MV-4-11 (cell line): Measurements from ENCODE around the gene CHCHD6.
"Not testable (repeated sequence)": the region's sequence is repeated elsewhere in the genome, so short reads cannot be mapped to it uniquely, and the experiment has no call there.

Experiments used
- DNase-seq: peaks from one replicate; lab custom pipeline; 2025; lab: John Stamatoyannopoulos, UW

Gene CHCHD6

DNA sequence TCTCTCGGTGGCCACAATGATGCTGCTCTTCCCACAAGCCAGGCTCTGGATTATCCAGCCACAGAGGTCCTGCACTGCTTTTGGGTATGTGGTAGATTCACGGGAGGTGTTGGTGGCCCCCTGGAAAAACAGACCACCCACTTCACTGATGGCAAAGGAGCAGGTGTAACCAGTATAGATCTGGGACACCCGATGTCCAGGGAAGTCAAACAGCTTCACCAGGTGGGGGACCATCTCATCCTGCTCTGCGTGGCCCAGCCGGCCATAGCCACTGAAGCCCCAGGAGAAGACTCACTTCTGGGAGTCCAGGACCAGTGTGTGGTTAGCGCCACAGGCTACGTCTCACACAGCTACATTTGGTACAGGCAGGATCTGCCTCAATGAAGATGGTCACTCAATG lies 62.6 kb downstream of the CHCHD6 start:
- DNase-seq: no peak

DNA sequence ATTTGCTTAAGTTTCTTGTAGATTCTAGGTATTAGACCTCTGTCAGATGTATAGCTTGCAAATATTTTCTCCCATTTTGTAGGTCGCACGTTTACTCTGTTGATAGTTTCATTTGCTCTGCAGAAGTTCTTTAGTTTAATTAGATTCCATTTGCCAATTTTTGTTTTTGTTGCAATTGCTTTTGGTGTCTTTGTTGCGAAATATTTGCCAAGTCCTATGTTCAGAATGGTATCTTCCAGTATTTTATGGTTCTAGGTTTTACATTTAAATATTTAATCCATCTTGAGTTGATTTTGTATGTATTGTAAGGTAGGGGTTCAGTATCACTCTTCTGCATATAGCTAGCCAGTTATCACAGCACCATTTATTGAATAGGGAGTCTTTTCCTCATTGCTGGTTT lies 64.9 kb downstream of the CHCHD6 start:
- no peak for DNase-seq

DNA sequence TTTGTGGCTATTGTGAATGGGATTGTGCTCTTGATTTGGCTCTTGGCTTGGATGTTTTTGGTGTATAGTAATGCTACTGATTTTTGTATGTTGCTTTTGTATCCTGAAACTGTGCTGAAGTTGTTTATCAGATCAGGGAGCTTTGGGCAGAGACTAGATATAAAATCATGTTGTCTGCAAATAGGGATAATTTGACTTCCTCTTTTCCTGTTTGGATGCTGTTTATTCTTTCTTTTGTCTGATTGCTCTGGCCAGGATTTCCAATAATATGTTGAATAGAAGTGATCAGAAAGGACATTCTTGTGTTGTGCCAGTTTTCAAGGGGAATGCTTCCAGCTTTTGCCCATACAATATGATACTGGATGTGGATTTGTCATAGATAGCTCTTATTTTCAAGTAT lies 66.1 kb downstream of the CHCHD6 start:
- DNase-seq: no peak

DNA sequence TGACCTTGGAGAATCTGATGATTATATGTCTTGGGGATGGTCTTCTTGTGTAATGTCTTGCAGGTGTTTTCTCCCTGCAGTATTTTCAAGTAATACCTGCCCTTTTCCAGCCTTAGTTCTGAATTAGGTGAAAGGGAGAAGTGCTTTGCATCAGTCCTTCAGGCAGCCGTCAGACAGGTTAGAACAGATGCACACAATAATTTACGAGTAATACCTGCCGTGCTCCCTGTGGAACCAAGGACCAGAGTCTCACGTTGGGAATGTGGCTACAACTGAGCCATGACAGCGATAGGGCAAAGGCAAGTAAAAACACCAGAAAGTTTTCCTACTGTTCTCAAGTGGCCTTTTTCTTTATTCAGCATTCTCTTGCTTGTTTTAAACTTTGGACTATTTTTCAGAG lies 69.1 kb downstream of the CHCHD6 start:
- DNase-seq: no peak

DNA sequence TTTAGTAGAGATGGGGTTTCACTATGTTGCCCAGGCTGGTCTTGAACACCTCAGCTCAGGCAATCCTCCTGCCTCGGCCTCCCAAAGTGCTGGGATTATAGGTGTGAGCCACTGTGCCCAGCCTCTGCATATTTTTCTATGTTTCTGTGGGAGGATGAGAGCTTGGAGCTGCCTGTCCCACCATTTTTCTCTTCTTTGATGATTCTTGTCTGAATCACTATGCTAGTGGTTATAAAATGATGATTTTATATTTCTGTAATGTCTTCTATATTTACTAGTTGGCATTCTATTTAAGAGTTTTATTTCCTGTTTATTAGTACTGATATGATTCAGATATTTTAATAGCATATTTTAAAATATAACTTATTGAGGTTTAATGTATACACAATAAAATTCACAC lies 69.7 kb downstream of the CHCHD6 start:
- DNase-seq: no peak

DNA sequence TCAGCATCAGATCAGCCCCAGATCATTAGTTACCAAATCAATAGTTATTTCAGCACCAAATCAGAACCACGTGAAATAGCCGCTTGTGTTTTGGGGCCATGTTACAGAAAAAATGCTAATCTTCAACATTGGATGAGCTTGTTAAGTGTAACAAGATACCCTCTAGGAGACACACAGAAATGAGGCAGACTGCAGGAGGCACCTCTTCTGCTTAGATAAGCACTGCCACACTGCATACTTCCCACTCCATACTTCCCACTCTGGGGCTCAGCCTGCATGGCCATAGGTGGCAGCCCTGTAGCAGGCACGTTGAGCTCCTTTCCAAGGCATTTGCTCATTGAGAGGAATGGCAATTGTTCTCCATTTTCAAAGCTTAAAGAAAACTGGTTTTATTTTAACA lies 73.3 kb downstream of the CHCHD6 start:
- no peak for DNase-seq

DNA sequence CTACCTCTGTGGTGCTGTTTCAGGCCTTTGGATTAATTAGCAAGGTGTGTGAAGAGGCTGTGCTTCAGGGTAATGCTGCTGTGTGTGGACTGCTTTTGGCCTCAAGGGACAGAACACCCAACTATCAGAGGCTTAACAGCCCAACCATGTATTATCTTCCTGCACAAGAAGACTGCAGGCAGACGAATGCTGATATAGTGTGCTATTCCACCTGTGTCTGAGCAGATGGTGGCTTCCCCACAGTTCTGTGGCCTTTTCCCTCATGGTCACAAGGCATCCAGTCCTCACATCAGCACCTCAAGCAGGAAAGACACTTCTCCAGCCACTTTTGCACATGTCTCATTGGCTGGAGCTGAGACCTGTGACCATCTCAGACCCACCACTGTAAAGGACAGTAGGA lies 76.6 kb downstream of the CHCHD6 start:
- DNase-seq: no peak

DNA sequence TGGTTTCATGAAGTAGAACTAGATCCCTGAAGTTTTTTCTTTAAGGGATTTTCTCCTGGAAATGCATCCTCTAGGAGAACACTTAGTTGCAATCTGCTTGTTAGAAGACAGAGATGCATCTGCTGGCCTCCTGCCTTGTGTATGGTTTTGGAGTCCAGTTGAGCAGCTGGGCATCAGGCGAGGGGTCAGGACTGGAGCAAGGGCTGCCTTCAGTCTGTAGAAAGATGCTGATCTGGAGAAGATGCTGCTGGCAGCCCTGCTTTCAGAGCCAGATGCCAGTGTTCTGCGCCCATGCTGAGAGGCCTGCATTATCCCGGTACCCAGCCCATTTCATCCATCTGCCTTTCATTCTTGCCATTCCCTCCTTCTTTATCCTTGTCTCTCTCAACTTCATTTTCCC lies 77.4 kb downstream of the CHCHD6 start:
- DNase-seq: no peak

DNA sequence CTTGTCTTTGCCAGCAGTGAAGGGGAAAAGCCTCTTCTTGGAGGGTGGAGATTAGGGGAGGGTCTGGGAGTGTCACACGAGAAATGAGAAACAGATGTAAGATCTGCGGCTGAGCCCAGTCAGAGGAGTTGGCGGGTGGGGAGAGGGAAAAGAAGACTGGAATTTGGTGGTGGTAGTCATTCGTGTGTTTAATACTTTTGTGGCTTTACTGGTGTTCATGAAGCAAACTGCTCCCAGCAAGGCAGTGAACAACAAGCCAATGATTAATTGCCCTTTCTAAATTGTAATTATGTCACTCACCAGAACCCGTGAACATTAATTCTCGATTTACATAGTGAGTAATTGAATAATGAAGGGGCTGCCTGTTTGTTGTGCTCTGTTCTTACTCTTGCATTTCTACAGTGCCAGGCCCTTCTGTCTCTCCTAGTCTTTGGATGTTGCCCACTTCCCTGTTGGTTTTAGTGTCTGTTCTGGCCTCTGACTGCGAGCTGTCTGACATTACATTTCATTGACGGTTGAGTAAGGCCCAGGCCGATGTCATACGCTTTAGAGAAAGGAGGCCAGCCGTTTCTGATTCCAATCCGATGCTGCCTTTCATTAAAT lies 78.0 kb downstream of the CHCHD6 start:
- DNase-seq: no peak

DNA sequence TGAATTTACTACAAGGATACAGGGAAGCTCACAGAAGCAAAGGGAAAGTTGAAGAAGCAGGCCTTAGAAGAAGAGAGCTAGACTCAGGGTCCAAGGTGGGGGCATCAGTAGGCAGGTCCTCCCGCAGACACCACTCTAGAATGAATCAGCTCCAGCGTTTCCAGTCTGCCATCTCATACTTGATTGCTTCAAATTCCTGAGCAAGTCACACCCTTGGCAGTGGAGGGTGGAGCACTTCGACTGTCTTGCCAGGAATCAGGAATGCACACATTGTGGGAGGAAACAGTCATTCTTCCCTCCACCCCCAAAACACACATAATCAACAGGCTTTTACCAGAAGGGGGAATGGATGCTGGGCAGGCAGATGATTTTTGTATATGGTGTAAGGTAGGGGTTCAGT lies 78.5 kb downstream of the CHCHD6 start:
- DNase-seq: no peak

DNA sequence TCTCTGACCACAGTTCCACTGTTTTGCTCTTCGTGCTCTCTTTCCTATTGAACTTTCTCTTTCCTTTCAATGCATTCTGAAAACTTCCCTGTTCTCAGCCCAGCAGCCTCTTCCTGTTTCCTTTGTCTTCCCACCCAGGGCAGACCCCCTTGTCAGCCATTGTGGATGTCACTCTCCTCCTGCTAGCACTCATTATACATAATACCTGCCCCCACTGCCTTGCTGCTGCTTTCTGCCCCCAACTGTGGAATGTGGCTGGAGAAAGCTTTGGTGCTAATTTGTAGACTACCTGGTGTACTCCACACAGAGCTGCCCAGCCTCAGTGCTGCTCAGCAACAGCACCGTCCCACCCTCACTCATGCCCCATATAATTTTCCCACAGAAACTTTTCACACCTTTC lies 80.2 kb downstream of the CHCHD6 start:
- no peak for DNase-seq

DNA sequence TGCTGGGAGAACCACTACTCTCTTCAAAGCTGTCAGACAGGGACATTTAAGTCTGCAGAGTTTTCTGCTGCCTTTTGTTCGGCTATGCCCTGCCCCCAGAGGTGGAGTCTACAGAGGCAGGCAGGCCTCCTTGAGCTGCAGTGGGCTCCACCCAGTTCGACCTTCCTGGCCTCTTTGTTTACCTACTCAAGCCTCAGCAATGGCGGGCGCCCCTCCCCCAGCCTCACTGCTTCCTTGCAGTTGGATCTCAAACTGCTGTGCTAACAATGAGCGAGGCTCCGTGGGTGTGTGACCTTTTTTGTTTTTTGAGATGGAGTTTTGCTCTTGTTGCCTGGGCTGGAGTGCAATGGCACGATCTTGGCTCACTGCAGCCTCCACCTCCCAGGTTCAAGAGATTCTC lies 87.3 kb downstream of the CHCHD6 start:
- not testable (repeated sequence) for DNase-seq

DNA sequence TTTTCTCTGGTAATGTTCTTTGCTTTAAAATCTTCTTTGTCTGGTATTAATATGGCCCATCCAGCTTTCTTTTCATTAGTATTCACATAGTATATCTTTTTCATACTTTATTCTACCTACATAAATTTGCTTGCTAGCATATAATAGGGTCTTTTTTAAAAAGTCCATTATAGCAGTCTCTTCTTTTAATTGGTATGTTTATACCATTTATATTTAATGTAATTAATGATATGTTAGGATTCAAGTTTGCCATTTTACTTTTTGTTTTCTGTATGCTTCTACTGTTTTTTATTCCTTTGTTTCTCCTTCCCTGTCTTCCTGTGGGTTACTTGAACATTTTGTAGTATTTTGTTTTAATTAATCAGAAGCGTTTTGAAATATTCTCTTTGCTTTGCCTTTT lies 89.0 kb downstream of the CHCHD6 start:
- DNase-seq: no peak

DNA sequence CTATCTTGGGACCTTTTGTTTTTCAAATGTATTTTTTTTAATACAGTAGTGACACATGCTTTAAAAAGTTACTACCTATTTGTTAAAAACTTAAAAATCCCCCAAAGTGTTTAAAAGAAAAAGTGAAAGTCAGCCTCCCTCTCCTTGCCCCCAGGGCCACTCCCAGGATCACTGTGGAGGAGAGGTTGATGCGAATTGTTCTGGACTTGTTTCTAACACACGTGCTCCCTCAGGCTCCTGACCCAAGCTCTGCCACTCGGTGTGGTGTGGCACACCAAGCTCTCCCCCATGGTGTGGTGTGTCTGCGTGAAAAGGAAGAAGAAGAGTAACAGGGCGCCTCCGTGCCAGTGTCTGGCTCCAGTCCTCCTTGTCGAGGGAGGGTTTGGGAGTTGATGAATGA lies 93.5 kb downstream of the CHCHD6 start:
- DNase-seq: no peak

DNA sequence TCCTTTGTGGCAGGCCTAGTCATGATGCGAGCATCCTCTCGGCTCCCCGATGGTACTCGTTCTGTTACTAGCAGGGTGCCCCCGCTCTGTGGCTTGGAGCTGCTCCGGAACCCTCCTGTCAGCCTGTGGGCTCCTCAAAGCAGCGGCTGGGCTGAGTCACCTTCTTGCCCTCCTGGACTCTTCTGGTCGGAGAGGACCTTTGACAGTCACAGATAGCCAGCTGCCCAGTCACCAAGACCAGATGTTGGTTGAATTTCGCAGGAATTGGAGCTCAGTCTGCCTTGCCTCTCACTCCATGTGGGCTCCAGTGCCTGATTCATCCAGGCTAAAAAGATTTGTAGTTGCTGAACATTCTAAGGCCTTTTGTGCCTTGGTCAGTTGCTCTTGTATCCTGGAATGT lies 94.5 kb downstream of the CHCHD6 start:
- no peak for DNase-seq

DNA sequence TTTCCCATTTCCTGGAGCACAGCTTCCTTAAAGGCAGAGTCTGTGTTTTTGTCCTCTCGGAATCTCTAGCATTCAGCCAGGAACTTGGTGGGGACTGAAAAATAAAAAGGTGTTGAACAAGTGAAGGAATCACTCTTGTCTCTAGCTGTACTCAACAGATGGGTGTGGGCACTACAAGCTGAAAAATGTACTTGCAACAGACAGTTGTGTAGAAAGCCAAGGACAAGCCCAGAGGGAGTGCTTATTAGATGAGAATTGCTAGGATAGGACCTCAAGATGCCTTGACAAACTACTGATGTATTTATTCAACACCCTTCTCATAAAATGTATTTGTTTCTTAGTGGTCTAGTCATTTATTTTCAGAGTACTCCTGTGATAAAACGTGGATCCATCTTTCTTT lies 95.1 kb downstream of the CHCHD6 start:
- DNase-seq: no peak

DNA sequence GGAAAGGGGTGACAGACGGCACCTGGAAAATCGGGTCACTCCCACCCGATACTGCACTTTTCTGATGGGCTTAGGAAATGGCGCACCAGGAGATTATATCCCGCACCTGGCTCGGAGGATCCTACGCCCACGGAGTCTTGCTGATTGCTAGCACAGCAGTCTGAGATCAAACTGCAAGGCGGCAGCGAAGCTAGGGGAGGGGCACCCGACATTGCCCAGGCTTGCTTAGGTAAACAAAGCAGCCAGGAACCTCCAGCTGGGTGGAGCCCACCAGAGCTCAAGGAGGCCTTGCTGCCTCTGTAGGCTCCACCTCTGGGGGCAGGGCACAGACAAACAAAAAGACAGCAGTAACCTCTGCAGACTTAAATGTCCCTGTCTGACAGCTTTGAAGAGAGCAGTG lies 97.3 kb downstream of the CHCHD6 start:
- DNase-seq: not testable (repeated sequence)

DNA sequence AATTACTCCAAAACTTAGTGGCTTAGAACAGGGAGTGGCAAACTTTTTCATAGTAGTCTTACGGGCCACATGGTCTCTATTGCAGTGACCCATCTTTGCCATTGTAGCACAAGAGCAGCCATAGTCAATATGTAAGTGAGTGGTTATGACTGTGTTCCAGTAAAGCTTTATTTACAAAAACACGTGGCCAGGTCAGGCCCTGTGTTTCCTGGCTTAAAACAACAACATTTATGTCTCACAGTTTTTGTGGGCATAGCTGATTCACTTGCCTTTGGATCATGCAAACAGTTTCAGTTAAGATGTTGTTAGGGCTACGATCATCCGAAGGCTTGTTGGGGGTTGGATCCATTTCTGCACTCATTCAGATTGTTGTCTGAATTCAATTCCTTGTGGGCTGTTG lies 103.8 kb downstream of the CHCHD6 start:
- DNase-seq: no peak

DNA sequence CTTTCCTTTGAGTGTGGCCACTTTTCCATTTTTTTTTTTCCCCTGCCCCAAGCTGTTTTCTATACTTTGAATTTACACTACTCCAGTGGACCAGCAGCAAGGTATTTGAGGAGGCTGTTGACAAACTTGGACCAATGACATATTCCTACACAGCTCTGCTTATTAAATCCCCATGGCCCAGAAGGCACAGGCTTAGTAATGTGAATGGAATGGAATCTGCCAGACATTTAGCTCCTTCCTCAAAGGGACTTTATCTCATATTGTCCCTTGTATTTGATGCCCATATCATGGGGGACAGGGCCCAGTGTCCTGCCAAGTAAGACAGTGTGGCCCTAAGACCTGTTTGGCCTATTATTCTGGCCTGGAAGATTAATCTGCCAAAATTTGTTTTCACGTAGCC lies 107.5 kb downstream of the CHCHD6 start:
- no peak for DNase-seq

DNA sequence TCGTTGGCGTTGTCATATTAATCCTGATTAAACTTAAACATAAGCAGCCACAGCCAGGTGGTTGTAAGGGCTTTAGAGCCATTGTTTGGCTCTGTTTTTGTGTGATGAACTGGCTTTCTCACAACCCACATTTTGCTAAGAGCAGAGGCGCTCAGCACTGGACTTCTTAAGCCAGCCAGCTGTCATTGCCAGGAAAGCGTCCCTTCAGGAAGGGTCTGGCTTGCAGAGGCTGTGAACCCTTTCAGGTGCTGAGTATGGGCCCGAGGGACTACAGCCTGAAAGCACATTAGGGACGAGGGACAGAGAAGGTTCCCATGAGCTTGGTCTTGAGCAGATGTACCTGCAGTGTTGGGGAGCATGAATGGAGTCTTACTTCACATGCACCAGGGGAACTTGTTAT lies 112.3 kb downstream of the CHCHD6 start:
- no peak for DNase-seq

DNA sequence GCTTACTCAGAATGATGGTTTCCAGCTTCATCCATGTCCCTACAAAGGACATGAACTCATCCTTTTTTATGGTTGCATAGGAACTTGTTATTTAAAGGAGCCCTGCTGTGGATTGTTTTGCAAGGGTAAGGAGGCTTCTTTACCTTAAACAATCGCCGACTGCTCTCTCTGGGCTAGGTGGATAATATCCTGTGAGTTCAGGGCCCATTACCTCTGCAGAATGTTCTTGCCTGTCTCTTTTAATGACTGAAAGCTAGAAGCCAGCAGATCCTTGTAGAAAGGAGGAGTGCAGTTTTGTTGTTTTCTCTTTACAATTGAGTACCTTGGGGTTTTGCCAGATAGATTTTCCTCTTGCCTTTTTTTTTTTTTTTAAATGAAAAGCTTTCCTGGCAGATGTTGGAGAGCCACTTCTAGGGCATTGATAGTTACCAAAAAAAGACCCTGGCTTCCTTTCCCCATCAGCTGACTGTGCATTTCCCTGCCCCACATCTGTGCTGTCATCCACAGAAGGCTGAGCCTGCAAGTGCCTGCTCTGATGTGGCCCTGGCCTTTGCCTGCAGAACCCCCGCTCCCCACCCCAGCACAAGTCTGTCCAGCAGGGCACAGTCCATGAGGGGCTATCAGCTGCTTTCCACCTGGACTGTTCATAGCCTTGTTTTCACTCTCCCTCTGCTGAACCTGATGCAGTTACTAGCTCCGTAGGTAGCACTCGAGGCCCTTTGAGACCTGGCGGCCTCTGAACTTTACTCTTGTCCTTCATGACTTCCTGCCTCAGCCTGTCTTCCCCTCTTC lies 113.1 kb downstream of the CHCHD6 start:
- no peak for DNase-seq

DNA sequence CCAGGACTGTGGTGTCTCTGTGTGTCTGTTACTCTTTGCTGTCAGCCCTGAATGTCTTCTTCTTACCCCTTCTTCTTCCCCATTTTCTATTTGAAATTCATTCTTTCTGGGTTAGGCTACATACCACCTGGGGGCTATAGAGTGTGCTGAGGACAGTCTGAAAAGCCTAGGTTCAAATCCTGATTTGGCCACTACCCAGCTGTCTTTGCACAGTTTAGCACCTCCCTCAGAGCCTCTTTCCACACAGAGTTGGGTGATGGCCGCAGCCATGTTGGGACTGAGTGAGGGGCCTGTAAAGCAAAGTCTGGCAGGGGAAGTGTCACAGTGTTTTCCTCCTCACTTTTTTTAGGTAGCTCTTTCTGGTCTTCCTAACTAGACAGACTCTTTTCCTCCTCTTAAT lies 113.7 kb downstream of the CHCHD6 start:
- DNase-seq: no peak

DNA sequence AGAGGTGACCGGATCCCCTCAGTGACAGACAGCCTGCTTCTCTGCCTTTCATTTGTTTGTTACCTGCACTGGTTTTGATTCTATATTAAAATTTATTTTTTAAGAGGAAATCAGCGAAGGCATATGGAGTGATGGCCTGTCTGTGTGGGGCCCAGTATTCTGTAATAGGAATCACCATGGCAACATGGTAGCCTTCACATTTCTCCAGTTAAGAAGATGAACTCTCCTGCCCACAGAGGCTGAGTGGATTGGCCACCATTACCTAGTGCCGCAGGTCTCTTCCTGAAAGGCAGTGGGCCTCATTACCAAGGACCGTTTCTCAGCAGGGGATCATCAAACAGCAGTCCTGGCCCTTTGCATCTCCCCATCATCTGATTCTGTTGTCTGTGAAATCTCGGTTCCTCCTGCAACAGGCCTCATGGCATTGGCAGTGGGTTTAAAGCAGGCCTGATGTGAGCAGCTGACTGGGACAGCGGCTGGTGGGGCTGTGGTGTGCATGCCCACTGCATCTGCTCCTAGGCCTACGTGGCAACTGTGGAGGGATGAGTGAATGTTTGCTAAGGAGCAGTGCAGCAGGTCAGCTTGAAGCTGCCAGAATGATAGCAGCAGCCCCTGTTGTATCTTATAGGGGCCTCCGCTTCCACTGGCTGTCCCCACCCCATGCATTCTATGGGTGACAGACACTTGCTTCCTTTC lies 114.5 kb downstream of the CHCHD6 start:
- no peak for DNase-seq

DNA sequence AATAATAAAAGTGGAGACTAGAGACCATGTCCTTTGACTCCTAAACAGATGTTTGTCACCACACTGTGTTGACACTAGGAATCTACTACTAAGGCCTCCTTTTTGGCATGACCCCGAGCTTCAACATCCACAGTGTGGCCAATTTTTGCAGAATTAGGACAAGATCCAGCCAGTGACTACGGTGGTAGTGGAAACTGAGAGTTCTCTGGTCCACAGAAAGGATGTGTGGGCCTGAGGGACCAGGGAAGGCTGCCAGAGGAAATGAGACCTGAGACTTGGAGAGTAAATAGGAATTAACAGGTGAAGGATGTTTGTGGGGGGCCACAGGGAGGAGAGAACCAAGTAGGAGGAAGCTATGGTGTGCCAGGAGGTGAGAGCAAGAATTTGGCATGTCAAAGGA lies 122.7 kb downstream of the CHCHD6 start:
- no peak for DNase-seq
